ENCODE measurements around the gene TERT. TPM values are rescaled to one million over a fixed set of nuclear protein-coding genes. Genes with fewer than 3 reads are reported as not detected.
"Not testable (repeated sequence)": the region's sequence is repeated elsewhere in the genome, so short reads cannot be mapped to it uniquely, and the experiment has no call there.

TERT gene
- total RNA-seq, 2 donors from 2014 or later = not detected

- DNase-seq; intact Hi-C loops (cut with DNase I); ATAC-seq: not testable (repeated sequence)
Measured at GRCh38 chr5:1229023-1229422, 65.8 kb downstream of the TERT start.

- intact Hi-C loops (cut with DNase I) = no loop called here
- no peak for DNase-seq
- no peak for ATAC-seq
Measured at GRCh38 chr5:1228120-1228519, 66.7 kb downstream of the TERT start.

GRCh38 chr5:1227667-1228066, 67.2 kb downstream of the TERT start:
- intact Hi-C loops (cut with DNase I) = no loop called here
- ATAC-seq (no peak), DNase-seq (no peak)

GRCh38 chr5:1226839-1227581, 67.9 kb downstream of the TERT start:
- DNase-seq (no peak), ATAC-seq (no peak)
- intact Hi-C loops (cut with DNase I) = no loop called here

GRCh38 chr5:1226231-1226630, 68.6 kb downstream of the TERT start:
- no peak for DNase-seq
- intact Hi-C loops (cut with DNase I) = no loop called here
- ATAC-seq = no peak

- intact Hi-C loops (cut with DNase I) = no loop called here
- ATAC-seq (no peak), DNase-seq (no peak)
Measured at GRCh38 chr5:1225081-1225480, 69.8 kb downstream of the TERT start, which contains the start of gene SLC6A18. Gene SLC6A18, plus strand, starts transcription at chr5:1225381. Its CDS starts 97 bp downstream, at chr5:1225478.

GRCh38 chr5:1224631-1225030, 70.2 kb downstream of the TERT start:
- intact Hi-C loops (cut with DNase I) = no loop called here
- ATAC-seq = no peak
- DNase-seq = no peak

- ATAC-seq (no peak), DNase-seq (no peak)
- intact Hi-C loops (cut with DNase I) = no loop called here
Measured at GRCh38 chr5:1223278-1223670, 71.6 kb downstream of the TERT start.

GRCh38 chr5:1222621-1223277, 72.1 kb downstream of the TERT start:
- no peak for DNase-seq
- ATAC-seq = no peak
- intact Hi-C loops (cut with DNase I) = no loop called here

GRCh38 chr5:1222147-1222546, 72.7 kb downstream of the TERT start:
- no peak for ATAC-seq
- no peak for DNase-seq
- intact Hi-C loops (cut with DNase I) = no loop called here

- intact Hi-C loops (cut with DNase I) = no loop called here
- ATAC-seq (no peak), DNase-seq (no peak)
Measured at GRCh38 chr5:1221721-1222120, 73.1 kb downstream of the TERT start.

GRCh38 chr5:1220831-1221230, 74.0 kb downstream of the TERT start:
- ATAC-seq (no peak), DNase-seq (no peak)
- intact Hi-C loops (cut with DNase I) = no loop called here

GRCh38 chr5:1220351-1220750, 74.5 kb downstream of the TERT start:
- DNase-seq (no peak), ATAC-seq (no peak)
- intact Hi-C loops (cut with DNase I) = no loop called here

- DNase-seq (no peak), ATAC-seq (no peak)
- intact Hi-C loops (cut with DNase I) = no loop called here
Measured at GRCh38 chr5:1219768-1220100, 75.1 kb downstream of the TERT start.

GRCh38 chr5:1219098-1219767, 75.6 kb downstream of the TERT start:
- intact Hi-C loops (cut with DNase I) = no loop called here
- ATAC-seq = no peak
- DNase-seq = no peak

GRCh38 chr5:1218351-1219080, 76.4 kb downstream of the TERT start:
- ATAC-seq (no peak), DNase-seq (no peak)
- intact Hi-C loops (cut with DNase I) = no loop called here

GRCh38 chr5:1217596-1218206, 77.2 kb downstream of the TERT start:
- intact Hi-C loops (cut with DNase I) = no loop called here
- ATAC-seq = no peak
- DNase-seq = no peak

GRCh38 chr5:1216918-1217295, 78.0 kb downstream of the TERT start:
- intact Hi-C loops (cut with DNase I) = no loop called here
- no peak for ATAC-seq
- no peak for DNase-seq

- ATAC-seq (no peak), DNase-seq (no peak)
- intact Hi-C loops (cut with DNase I) = no loop called here
Measured at GRCh38 chr5:1216211-1216917, 78.5 kb downstream of the TERT start.
